ENCODE results near the gene ELOVL6. TPM values are rescaled to one million over a fixed set of nuclear protein-coding genes. Genes with fewer than 3 reads are reported as not detected.

The ELOVL6 gene
- total RNA-seq, 2 donors from 2014 or later: 1.1 TPM

GRCh38 chr4:110171971-110172370 is 26.4 kb downstream of the ELOVL6 start:
- Histone ChIP-seq H3K4me1 (no peaks in the 10 kb centered on the region), H3K36me3 (no peaks in the 10 kb centered on the region), H3K27ac (no peak overlapping the region), H3K9me3 (no peaks in the 10 kb centered on the region), H3K4me3 (no peak overlapping the region), H3K27me3 (no peaks in the 10 kb centered on the region)
- DNase-seq (ENCODE audit: low spot score): no peak
- no peak for TF ChIP-seq CTCF (IDR thresholded peaks at IDR 0.05)

- Histone ChIP-seq H3K4me1 (no peaks in the 10 kb centered on the region), H3K4me3 (no peak overlapping the region), H3K27ac (no peak overlapping the region), H3K36me3 (no peaks in the 10 kb centered on the region), H3K9me3 (no peaks in the 10 kb centered on the region), H3K27me3 (no peaks in the 10 kb centered on the region)
- no peak for DNase-seq (ENCODE audit: low spot score)
- TF ChIP-seq CTCF (IDR thresholded peaks at IDR 0.05): no peak
These were observed 27.6 kb downstream of the ELOVL6 start for GRCh38 chr4:110170861-110171260.

GRCh38 chr4:110165382-110166286 is 32.8 kb downstream of the ELOVL6 start:
- DNase-seq (ENCODE audit: low spot score): no peak
- Histone ChIP-seq H3K4me1 (no peaks in the 10 kb centered on the region), H3K27ac (no peak overlapping the region), H3K4me3 (no peak overlapping the region), H3K36me3 (no peaks in the 10 kb centered on the region), H3K9me3 (no peaks in the 10 kb centered on the region), H3K27me3 (no peaks in the 10 kb centered on the region)
- TF ChIP-seq CTCF (IDR thresholded peaks at IDR 0.05): no peak

- no peaks in the 10 kb centered on the region for H3K4me1 ChIP-seq
- H3K27me3 ChIP-seq: no peaks in the 10 kb centered on the region
These were observed 33.6 kb downstream of the ELOVL6 start for GRCh38 chr4:110164856-110165255.

GRCh38 chr4:110164251-110164650 is 34.2 kb downstream of the ELOVL6 start:
- no peak for TF ChIP-seq CTCF (IDR thresholded peaks at IDR 0.05)
- no peaks in the 10 kb centered on the region for H3K36me3 ChIP-seq
- no peaks in the 10 kb centered on the region for H3K27me3 ChIP-seq
- H3K4me3 ChIP-seq: no peak overlapping the region
- H3K9me3 ChIP-seq: no peaks in the 10 kb centered on the region
- H3K4me1 ChIP-seq: no peaks in the 10 kb centered on the region
- no peak for DNase-seq (ENCODE audit: low spot score)
- no peak overlapping the region for H3K27ac ChIP-seq

More at GRCh38 chr4:110164856-110165255, 33.6 kb downstream of the ELOVL6 start:
- H3K36me3 ChIP-seq: no peaks in the 10 kb centered on the region
- no peak for TF ChIP-seq CTCF (IDR thresholded peaks at IDR 0.05)
- no peaks in the 10 kb centered on the region for H3K9me3 ChIP-seq
- no peak for DNase-seq (ENCODE audit: low spot score)
- no peak overlapping the region for H3K27ac ChIP-seq
- no peak overlapping the region for H3K4me3 ChIP-seq

All from right atrium auricular region (tissue), 2 donors.